ENCODE results near the gene C19orf85.

The C19orf85 gene

DNA sequence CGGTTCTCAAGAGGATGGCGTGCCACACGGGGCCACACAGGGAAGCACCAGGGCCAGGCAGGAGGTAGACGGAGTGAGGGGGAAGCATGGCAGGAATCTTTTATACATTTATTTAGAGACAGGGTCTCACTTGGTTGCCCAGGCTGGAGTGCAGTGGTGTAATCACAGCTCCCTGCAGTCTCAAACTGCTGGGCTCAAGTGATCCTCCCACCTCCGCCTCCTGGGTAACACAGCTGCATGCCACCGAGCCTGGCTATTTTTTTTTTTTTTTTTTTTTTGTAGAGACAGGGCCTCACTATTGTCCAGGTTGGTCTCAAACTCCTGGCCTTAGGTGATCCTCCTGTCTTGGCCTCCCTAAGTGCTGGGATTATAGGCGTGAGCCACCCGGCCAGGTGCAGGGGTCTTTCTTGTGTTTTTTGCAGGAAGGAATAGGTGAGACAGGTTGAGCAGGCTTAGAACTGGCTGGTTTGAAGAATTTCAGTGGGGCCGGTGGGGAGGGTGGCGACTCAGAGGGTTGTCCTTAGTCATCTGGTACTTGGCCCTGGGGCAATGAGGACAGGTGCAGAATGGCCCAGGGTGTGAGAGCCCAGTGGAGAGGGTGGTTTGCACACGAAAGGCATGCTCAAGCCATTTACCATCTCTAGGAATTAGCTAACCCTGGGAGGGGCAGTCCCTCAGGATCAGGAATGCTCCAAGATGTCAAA, 31.2 kb upstream of the C19orf85 start:
- no peak for DNase-seq (ENCODE audit: insufficient read length, low spot score)
- no peak for FAIRE-seq
- TF ChIP-seq SPI1 (IDR thresholded peaks at IDR 0.05; ENCODE audit: low read depth, low read length) (no peak), POU2F2 (IDR thresholded peaks at IDR 0.05; ENCODE audit: low read depth, low read length) (no peak), TAF1 (IDR thresholded peaks at IDR 0.05; ENCODE audit: low read depth, low read length) (no peak), POLR2A (IDR thresholded peaks at IDR 0.05; ENCODE audit: low read depth, low read length) (no peak), POLR2AphosphoS5 (IDR thresholded peaks at IDR 0.05; ENCODE audit: low read depth, low read length) (no peak), PAX5 (IDR thresholded peaks at IDR 0.05; ENCODE audit: insufficient read depth, low read length, severe bottlenecking) (no peak)

DNA sequence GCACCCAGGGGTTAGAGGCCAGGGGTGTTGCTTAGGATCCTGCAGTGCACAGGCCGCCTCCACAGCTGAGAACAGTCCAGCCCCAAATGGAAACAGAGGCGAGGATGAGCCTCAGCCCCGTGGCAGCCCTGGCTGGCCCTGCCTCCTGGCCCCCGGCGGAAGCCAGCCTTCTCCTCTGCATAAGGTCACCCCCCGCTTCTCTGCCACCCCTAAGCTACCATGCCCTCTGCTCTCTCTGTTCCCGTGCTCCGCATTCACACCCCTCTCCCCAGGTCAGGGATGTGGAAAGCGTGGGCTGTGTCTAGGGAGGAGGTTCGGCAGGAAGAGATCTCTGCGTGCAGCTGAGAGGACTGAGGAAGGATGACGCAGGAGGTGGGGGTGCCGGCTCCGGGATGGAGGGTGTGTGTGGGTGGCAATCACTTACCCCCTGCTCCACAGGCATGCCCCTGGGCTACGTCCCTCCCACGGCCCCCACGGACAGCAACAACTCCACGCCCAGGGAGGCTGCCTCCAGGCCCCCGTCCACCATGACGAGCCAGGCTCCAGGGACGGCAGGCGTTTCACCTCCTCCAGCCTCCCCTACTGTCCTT, 29.7 kb upstream of the C19orf85 start:
- TF ChIP-seq TAF1 (IDR thresholded peaks at IDR 0.05; ENCODE audit: low read depth, low read length): no peak
- TF ChIP-seq POU2F2 (IDR thresholded peaks at IDR 0.05; ENCODE audit: low read depth, low read length): no peak
- TF ChIP-seq POLR2AphosphoS5 (IDR thresholded peaks at IDR 0.05; ENCODE audit: low read depth, low read length): no peak
- TF ChIP-seq PAX5 (IDR thresholded peaks at IDR 0.05; ENCODE audit: insufficient read depth, low read length, severe bottlenecking): no peak
- no peak for TF ChIP-seq SPI1 (IDR thresholded peaks at IDR 0.05; ENCODE audit: low read depth, low read length)
- no peak for TF ChIP-seq POLR2A (IDR thresholded peaks at IDR 0.05; ENCODE audit: low read depth, low read length)
- FAIRE-seq (no peak), DNase-seq (ENCODE audit: insufficient read length, low spot score) (no peak)

DNA sequence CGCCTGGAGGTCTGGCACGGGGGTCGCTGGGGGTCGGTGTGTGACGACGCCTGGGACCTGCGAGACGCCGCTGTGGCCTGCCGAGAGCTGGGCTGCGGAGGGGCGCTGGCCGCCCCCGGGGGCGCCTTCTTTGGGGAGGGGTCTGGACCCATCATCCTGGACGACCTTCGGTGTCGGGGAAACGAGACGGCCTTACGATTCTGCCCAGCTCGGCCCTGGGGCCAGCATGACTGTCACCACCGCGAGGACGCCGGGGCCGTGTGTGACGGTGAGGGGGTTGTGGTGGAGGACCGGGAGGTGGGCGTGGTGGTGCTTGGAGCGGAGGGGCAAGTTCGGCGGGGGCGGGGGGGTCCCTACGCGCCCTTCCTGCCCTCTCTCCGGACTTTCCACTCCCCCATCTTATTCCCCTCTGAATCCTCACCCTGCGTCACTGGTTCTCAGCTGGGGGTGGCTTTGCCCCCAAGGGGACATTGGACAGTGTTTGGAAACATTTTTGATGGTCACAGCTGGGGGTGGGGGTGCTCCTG, 29.2 kb upstream of the C19orf85 start:
- no peak for FAIRE-seq
- no peak for DNase-seq (ENCODE audit: insufficient read length, low spot score)
- no peak for TF ChIP-seq SPI1 (IDR thresholded peaks at IDR 0.05; ENCODE audit: low read depth, low read length)
- no peak for TF ChIP-seq PAX5 (IDR thresholded peaks at IDR 0.05; ENCODE audit: insufficient read depth, low read length, severe bottlenecking)
- TF ChIP-seq POU2F2 (IDR thresholded peaks at IDR 0.05; ENCODE audit: low read depth, low read length): no peak

DNA sequence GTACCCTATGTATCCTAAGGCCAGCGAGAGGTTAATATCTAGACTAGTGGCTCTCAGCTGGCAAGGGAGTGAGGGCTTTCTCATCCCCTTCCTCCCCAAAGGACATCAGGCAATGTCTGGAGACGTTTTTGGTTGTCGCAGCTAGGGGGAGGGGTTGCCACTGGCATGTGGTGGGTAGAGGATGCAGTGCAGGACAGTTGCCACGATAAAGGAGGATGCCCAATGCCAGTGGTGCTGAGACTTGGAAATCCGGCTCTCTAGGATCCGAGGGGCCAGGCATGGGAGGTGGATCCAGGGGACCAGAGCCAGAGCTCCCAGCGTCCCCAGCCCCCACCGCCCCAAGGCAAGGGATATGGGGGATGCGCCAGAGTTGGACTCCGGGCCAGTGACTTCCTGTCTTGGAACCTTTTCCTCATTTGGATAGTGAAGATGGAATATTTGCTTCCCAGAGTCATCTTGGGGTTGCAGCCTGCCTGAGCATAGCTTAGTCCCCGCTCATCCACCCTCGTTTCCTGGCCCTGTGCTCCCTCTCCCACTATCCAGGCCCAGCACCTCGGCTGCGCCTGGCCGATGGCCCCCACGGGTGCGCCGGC, 28.6 kb upstream of the C19orf85 start:
- TF ChIP-seq PAX5 (IDR thresholded peaks at IDR 0.05; ENCODE audit: insufficient read depth, low read length, severe bottlenecking): no peak
- TF ChIP-seq TAF1 (IDR thresholded peaks at IDR 0.05; ENCODE audit: low read depth, low read length): no peak
- no peak for TF ChIP-seq POU2F2 (IDR thresholded peaks at IDR 0.05; ENCODE audit: low read depth, low read length)
- no peak for TF ChIP-seq POLR2AphosphoS5 (IDR thresholded peaks at IDR 0.05; ENCODE audit: low read depth, low read length)
- TF ChIP-seq POLR2A (IDR thresholded peaks at IDR 0.05; ENCODE audit: low read depth, low read length): no peak
- no peak for TF ChIP-seq SPI1 (IDR thresholded peaks at IDR 0.05; ENCODE audit: low read depth, low read length)
- DNase-seq (ENCODE audit: insufficient read length, low spot score): no peak
- no peak for FAIRE-seq

DNA sequence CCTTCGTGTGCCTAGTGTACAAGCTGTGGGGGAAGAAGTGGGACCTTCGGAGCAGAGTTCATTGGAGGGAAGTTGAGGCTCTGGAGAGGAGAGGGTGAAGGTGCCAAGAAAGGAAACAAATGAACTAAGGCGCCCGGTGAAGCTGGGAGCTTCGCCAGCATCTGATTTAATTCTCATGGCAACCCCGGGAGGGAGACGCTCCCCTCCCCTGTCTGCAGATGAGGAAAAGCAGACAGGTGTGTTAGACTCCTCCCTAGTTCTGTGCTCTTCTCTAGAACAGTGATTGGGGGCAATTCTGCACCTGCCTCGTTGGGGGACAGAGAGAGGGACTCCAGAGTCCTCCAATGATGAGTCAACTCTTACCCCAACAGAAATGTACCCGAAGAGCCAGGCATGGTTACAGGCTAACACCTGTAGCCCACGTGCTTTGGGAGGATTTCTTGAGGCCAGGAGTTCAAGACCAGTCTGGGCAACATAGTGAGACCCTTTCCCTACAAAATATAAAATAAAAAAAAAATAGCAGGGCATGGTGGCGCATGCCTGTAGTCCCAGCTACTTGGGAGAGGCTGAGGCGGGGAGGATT, 27.9 kb upstream of the C19orf85 start:
- TF ChIP-seq PAX5 (IDR thresholded peaks at IDR 0.05; ENCODE audit: insufficient read depth, low read length, severe bottlenecking): no peak
- TF ChIP-seq TAF1 (IDR thresholded peaks at IDR 0.05; ENCODE audit: low read depth, low read length): no peak
- TF ChIP-seq POU2F2 (IDR thresholded peaks at IDR 0.05; ENCODE audit: low read depth, low read length): no peak
- TF ChIP-seq POLR2A (IDR thresholded peaks at IDR 0.05; ENCODE audit: low read depth, low read length): no peak
- no peak for TF ChIP-seq SPI1 (IDR thresholded peaks at IDR 0.05; ENCODE audit: low read depth, low read length)
- TF ChIP-seq POLR2AphosphoS5 (IDR thresholded peaks at IDR 0.05; ENCODE audit: low read depth, low read length): no peak
- no peak for FAIRE-seq
- no peak for DNase-seq (ENCODE audit: insufficient read length, low spot score)

DNA sequence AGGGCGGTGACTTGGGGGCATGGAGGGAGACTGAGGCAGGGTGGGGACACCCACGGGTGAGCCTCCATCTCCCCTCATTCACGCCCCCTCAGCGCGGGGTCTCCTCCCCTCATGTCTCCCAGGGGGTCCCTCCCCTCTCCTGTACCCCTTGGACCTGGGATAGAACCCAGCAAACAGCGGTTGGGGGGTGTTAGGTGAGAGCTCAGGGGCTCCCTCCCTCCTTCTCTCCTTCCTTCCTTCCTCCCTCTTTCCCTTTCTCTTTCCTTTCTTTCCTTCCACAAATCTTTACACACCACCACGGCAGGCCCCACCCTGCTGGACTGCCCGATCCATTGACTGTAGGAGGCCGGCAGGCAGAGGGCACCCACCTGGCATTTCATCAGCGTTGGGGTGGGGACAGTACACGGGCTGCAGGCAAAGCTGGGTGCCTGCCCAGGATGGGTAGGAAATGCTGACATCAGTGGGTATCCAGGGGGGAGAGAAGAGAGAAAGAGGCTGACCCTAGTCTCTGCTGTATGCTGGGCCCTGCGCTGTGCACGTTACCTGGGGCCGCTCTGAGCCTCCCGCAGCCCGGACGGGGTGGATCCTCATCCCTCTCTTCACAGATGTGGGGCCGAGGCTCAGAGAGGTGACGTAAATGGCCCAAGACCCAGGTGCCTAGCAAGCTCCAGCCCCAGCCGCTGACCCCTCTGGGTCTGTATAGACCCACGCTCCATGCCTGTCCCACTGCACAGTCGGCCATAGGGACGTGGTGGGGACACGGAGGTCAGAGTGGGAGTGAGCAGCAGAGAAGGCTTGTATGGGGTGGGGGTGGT, 27.2 kb upstream of the C19orf85 start:
- DNase-seq (ENCODE audit: insufficient read length, low spot score) (no peak), FAIRE-seq (no peak)
- TF ChIP-seq POLR2AphosphoS5 (IDR thresholded peaks at IDR 0.05; ENCODE audit: low read depth, low read length) (no peak), TAF1 (IDR thresholded peaks at IDR 0.05; ENCODE audit: low read depth, low read length) (no peak), SPI1 (IDR thresholded peaks at IDR 0.05; ENCODE audit: low read depth, low read length) (no peak), PAX5 (IDR thresholded peaks at IDR 0.05; ENCODE audit: insufficient read depth, low read length, severe bottlenecking) (no peak)

DNA sequence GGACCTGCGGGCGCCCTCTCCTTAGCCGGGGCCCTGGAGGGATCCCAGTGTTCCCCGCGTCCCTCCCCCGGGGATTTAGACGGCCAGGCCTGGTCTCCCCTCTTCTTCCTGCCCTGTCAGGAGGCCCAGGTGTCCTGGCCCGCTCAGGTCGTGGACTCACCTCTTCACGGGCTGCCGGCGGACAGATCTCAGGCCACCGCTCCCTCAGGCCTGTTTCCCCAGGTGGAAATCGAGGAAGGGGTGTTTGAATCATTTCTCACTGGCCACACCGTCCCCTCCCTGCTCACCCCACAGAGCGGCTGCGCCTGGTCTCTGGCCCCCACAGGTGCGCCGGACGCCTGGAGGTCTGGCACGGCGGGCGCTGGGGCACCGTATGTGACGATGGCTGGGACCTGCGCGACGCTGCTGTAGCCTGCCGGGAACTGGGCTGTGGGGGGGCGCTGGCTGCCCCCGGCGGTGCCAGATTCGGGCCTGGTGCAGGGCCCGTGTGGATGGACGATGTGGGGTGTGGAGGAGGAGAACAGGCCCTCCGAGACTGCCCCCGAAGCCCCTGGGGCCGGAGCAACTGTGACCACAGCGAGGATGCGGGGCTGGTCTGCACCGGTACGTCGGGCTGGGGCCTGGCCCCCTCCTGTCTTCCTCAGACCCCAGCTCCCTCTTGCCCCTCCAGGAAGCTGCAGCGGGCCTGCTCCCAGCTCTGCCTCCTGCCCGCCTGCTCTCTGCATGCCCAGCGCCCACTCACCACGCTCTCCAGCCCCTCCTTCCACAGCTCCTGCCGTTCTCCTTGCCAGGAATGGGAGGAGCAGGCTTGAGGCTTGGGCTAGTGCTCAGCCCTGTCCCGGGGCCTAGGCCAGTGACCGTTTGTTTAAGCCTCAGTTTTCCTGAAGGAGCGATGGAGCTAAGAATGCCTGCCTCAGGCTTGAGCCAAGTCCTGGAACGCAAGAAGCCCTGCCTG, 26.2 kb upstream of the C19orf85 start:
- DNase-seq (ENCODE audit: insufficient read length, low spot score) (no peak), FAIRE-seq (no peak)
- no peak for TF ChIP-seq POLR2AphosphoS5 (IDR thresholded peaks at IDR 0.05; ENCODE audit: low read depth, low read length)
- TF ChIP-seq TAF1 (IDR thresholded peaks at IDR 0.05; ENCODE audit: low read depth, low read length): no peak
- TF ChIP-seq SPI1 (IDR thresholded peaks at IDR 0.05; ENCODE audit: low read depth, low read length): no peak
- no peak for TF ChIP-seq POU2F2 (IDR thresholded peaks at IDR 0.05; ENCODE audit: low read depth, low read length)
- no peak for TF ChIP-seq POLR2A (IDR thresholded peaks at IDR 0.05; ENCODE audit: low read depth, low read length)
- no peak for TF ChIP-seq PAX5 (IDR thresholded peaks at IDR 0.05; ENCODE audit: insufficient read depth, low read length, severe bottlenecking)
